ENCODE measurements around the gene SCAMP4.

GRCh38 chr19:1868971-1869370, 36.2 kb upstream of the SCAMP4 start:
- no peak for TF ChIP-seq CTCF (IDR thresholded peaks at IDR 0.05; ENCODE audit: low read depth, low read length)
- TF ChIP-seq EZH2phosphoT487 (IDR thresholded peaks at IDR 0.05; ENCODE audit: low read depth): no peak

Measured in OCI-LY3 (cell line).